C4-2B (cell line): ENCODE data around the gene OR1F1.
A peak's percentile ranks its signal among the peaks of the same experiment; 100 is the strongest.

Experiments
- ZFX ChIP-seq: fragments of 450-650 bp; IDR thresholded peaks from 2 replicates; pipeline ENCODE4 v1.6.1; 2017
- TF ChIP-seq, protein P1 (sequence below): fragments of 450-650 bp; conservative IDR thresholded peaks from 2 replicates; pipeline ENCODE4 v1.5.1; 2017; ENCODE audit warnings: mild to moderate bottlenecking

DNA sequence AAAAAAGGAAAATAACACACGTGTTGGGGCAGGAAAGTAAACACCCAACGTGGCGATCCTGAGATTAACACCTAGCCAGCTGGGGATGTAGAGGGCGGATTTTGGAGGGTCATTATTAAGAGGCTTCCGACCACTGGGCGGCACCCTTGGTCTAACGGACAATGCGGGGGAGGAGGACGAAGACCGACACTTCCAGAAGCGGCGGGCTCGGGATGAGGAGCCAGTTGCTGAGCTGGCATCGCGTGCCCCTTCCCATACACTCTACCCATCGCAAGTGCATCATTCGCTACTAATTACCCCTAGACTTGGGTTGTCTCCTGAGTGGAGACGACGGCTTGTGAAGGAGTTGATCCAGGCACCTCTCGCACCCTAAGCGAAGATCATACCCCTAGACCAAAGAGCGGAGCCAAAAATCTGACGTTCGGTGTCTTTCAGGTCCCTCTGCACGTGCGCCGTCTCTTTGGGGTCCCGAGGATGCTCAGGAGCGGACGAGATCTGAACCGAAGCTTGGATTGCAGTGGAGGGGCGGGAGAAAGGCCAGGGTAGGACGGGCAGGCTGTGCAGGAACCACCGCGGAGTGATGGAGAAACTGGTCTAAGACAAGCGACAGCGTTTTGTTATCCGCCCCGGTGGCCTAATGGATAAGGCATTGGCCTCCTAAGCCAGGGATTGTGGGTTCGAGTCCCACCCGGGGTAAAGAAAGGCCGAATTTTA is 35.6 kb upstream of the OR1F1 start:
- TF ChIP-seq, protein P1, sequence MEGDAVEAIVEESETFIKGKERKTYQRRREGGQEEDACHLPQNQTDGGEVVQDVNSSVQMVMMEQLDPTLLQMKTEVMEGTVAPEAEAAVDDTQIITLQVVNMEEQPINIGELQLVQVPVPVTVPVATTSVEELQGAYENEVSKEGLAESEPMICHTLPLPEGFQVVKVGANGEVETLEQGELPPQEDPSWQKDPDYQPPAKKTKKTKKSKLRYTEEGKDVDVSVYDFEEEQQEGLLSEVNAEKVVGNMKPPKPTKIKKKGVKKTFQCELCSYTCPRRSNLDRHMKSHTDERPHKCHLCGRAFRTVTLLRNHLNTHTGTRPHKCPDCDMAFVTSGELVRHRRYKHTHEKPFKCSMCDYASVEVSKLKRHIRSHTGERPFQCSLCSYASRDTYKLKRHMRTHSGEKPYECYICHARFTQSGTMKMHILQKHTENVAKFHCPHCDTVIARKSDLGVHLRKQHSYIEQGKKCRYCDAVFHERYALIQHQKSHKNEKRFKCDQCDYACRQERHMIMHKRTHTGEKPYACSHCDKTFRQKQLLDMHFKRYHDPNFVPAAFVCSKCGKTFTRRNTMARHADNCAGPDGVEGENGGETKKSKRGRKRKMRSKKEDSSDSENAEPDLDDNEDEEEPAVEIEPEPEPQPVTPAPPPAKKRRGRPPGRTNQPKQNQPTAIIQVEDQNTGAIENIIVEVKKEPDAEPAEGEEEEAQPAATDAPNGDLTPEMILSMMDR, result peak; percentile 66
- TF ChIP-seq ZFX, result no peak
